Suprapubic skin (tissue), 4 donors: ENCODE data around the gene MCAM. TPM values are rescaled to one million over a fixed set of nuclear protein-coding genes. Genes with fewer than 3 reads are reported as not detected.

ENCODE experiments used
- DNase-seq, 2 donors: peaks; one replicate each; pipeline ENCODE4 v3.0.0-alpha.2; 2019; ENCODE audit warnings: low spot score in 2 of 2
- H3K27ac ChIP-seq: fragments of 200-600 bp; sonication (generic); one replicate; pipeline ENCODE4 v1.5.1; 2019
- H3K27me3 ChIP-seq: fragments of 200-600 bp; sonication (generic); one replicate; pipeline ENCODE4 v1.5.1; 2019
- H3K36me3 ChIP-seq: fragments of 200-600 bp; sonication (generic); one replicate; pipeline ENCODE4 v1.5.1; 2019
- H3K4me1 ChIP-seq: fragments of 200-600 bp; sonication (generic); one replicate; pipeline ENCODE4 v1.5.1; 2019
- H3K4me3 ChIP-seq: fragments of 200-600 bp; sonication (generic); one replicate; pipeline ENCODE4 v1.5.1; 2019; ENCODE audit warnings: mild to moderate bottlenecking
- H3K9me3 ChIP-seq: fragments of 200-600 bp; sonication (generic); one replicate; pipeline ENCODE4 v1.5.1; 2019
- EP300 ChIP-seq: sonication (generic); formaldehyde crosslinking; IDR thresholded peaks from one replicate; pipeline ENCODE4 v1.6.1; 2017; ENCODE audit warnings: antibody characterized with exemption
- POLR2A ChIP-seq, 2 donors: fragments of 450-650 bp; IDR thresholded peaks; one replicate each; pipeline ENCODE4 v1.6.1; 2017; ENCODE audit warnings: antibody characterized with exemption in 2 of 2, mild to moderate bottlenecking in 2 of 2, moderate library complexity in 2 of 2
- POLR2AphosphoS5 ChIP-seq, 3 donors: sonication (generic); formaldehyde crosslinking; IDR thresholded peaks; one replicate each; pipeline ENCODE4 v1.6.1; 2017; ENCODE audit warnings: antibody characterized with exemption in 3 of 3
- WGBS: methylation state at CpG from one replicate; pipeline ENCODE4 v1.1.5; 2018; 5-methylcytosine and 5-hydroxymethylcytosine counted together
- total RNA-seq, 4 donors: library from RNA; depleted of rRNA; stranded (reverse); fragments of >200 nt; gene quantifications; one replicate each; pipeline ENCODE4 v1.1.0, GENCODE V29; 2016
- TF ChIP-seq, protein P1 (sequence below), 2 donors: fragments of 200-600 bp in 1 of 2; fragments of 450-650 bp in 1 of 2; sonication (generic) in 1 of 2; IDR thresholded peaks; one replicate each; pipeline ENCODE4 v1.5.1; 2016 to 2019; ENCODE audit warnings: antibody characterized with exemption in 2 of 2, mild to moderate bottlenecking in 1 of 2, moderate library complexity in 1 of 2

Gene MCAM
- total RNA-seq, 4 donors from 2014 or later: 104 to 163 (median 124) TPM

DNA sequence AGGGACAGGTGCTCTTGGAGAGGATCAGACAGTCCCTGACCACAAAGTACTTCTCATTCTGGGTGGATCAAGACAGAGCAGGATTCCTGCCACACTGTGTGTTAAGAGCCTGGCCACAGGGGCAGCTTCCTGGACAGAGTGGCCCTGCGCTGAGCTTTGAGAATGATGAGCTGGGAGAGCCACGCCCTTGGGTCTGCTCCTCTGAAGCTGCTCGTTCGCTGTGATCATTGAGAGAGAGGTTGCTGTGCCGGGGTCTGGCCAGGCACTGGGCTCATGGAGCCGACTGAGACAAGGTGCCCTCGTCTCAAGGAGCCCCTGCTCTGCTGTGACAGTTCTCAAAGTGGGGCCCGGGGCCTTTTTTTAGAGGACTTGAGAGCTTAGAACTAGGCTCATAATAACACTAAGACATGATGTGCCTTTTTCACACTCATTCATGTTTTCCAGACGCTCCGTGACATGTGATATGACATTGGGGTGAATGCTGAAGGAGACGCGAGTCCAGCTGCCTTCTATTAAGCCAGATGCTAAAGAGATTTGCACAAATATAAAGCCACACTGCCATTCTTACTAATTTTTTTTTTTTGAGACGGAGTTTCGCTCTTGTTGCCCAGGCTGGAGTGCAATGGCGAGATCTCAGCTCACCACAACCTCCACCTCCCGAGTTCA lies 31.1 kb upstream of the MCAM start:
- no peak for DNase-seq
- Histone ChIP-seq H3K4me3 (no peak overlapping the region), H3K27ac (peak overlapping the region; percentile 75), H3K4me1 (peaks cover 17% of the 10 kb centered on the region), H3K36me3 (no peaks in the 10 kb centered on the region), H3K9me3 (no peaks in the 10 kb centered on the region), H3K27me3 (no peaks in the 10 kb centered on the region)
- TF ChIP-seq, protein P1, sequence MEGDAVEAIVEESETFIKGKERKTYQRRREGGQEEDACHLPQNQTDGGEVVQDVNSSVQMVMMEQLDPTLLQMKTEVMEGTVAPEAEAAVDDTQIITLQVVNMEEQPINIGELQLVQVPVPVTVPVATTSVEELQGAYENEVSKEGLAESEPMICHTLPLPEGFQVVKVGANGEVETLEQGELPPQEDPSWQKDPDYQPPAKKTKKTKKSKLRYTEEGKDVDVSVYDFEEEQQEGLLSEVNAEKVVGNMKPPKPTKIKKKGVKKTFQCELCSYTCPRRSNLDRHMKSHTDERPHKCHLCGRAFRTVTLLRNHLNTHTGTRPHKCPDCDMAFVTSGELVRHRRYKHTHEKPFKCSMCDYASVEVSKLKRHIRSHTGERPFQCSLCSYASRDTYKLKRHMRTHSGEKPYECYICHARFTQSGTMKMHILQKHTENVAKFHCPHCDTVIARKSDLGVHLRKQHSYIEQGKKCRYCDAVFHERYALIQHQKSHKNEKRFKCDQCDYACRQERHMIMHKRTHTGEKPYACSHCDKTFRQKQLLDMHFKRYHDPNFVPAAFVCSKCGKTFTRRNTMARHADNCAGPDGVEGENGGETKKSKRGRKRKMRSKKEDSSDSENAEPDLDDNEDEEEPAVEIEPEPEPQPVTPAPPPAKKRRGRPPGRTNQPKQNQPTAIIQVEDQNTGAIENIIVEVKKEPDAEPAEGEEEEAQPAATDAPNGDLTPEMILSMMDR (IDR thresholded peaks at IDR 0.05): no peak
- no peak for TF ChIP-seq POLR2A (IDR thresholded peaks at IDR 0.05)
- no peak for TF ChIP-seq POLR2AphosphoS5 (IDR thresholded peaks at IDR 0.05)
- 67% methylated on average over 14 of the region's 16 CpGs for WGBS

- Histone ChIP-seq H3K27me3 (no peaks in the 10 kb centered on the region), H3K27ac (peak overlapping the region; percentile 75), H3K4me1 (peaks cover 12% of the 10 kb centered on the region), H3K9me3 (no peaks in the 10 kb centered on the region), H3K36me3 (no peaks in the 10 kb centered on the region), H3K4me3 (no peak overlapping the region)
- TF ChIP-seq POLR2AphosphoS5 (IDR thresholded peaks at IDR 0.05) (peak in 1 of 3 donors; percentile 21), POLR2A (IDR thresholded peaks at IDR 0.05) (no peak)
- 78% methylated on average over 2 of the region's 2 CpGs for WGBS
- DNase-seq: no peak
Observed at GRCh38 chr11:119347242-119347641, 30.3 kb upstream of the MCAM start.

- H3K27me3 ChIP-seq: no peaks in the 10 kb centered on the region
- no peak for DNase-seq
- H3K27ac ChIP-seq: peak within 1 kb of the TSS; percentile 75
- no peaks in the 10 kb centered on the region for H3K9me3 ChIP-seq
- no peaks in the 10 kb centered on the region for H3K36me3 ChIP-seq
- WGBS: 55% methylated on average over 6 of the region's 6 CpGs
- H3K4me3 ChIP-seq: no peak within 1 kb of the TSS
- TF ChIP-seq, protein P1 (IDR thresholded peaks at IDR 0.05): no peak
- TF ChIP-seq POLR2A (IDR thresholded peaks at IDR 0.05): no peak
- TF ChIP-seq EP300: no peak
- TF ChIP-seq POLR2AphosphoS5 (IDR thresholded peaks at IDR 0.05): no peak
- peaks cover 15% of the 10 kb centered on the region for H3K4me1 ChIP-seq
Observed at GRCh38 chr11:119346605-119347004, 29.7 kb upstream of the MCAM start, which contains the start of gene MFRP. Gene MFRP, minus strand, starts transcription at chr11:119346705. Its CDS starts 192 bp downstream, at chr11:119346513.

GRCh38 chr11:119345685-119346084 lies 28.8 kb upstream of the MCAM start:
- no peak overlapping the region for H3K4me3 ChIP-seq
- peaks cover 24% of the 10 kb centered on the region for H3K4me1 ChIP-seq
- no peaks in the 10 kb centered on the region for H3K36me3 ChIP-seq
- H3K9me3 ChIP-seq: no peaks in the 10 kb centered on the region
- no peaks in the 10 kb centered on the region for H3K27me3 ChIP-seq
- H3K27ac ChIP-seq: no peak overlapping the region
- no peak for DNase-seq
- TF ChIP-seq, protein P1 (IDR thresholded peaks at IDR 0.05): no peak
- TF ChIP-seq POLR2AphosphoS5 (IDR thresholded peaks at IDR 0.05) (no peak), POLR2A (IDR thresholded peaks at IDR 0.05) (no peak), EP300 (no peak)
- 89% methylated on average over 11 of the region's 12 CpGs for WGBS

DNA sequence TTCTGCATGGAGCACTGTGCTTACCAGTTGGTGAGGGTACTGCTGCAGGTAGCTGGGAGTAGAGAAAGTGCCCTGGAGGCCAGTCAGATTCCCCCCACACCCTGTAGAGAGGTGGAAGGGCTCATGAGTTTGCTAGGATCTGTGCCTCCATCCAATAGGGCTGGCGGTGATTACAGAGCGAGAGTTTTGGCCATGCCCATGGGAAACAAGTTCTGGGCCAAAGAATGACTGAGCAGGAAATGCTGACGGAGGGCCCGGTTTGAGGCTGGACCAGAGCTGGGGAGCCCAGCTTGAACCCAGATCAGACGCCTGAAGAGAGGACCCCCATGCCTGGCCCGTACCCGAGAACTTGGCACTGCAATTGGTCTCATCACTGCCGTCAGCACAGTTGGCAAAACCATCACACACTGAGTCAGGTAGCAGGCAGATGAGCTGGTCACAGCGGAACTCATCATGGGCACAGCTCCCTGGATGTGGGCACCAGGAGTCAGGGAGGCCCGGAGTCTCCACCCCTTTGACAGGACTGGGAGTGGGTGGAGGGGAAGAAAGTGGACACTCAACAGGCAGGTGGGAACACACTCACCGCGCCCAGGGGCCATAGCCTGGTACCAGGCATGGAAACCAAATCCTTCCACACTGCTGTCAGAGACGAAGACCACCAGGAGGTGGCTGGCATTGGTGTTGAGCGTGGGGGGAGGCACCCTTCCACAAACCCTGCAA lies 27.5 kb upstream of the MCAM start:
- H3K9me3 ChIP-seq: no peaks in the 10 kb centered on the region
- WGBS: 78% methylated on average over 12 of the region's 14 CpGs
- H3K27ac ChIP-seq: no peak overlapping the region
- H3K36me3 ChIP-seq: no peaks in the 10 kb centered on the region
- no peak overlapping the region for H3K4me3 ChIP-seq
- DNase-seq: no peak
- H3K4me1 ChIP-seq: peaks cover 36% of the 10 kb centered on the region
- H3K27me3 ChIP-seq: peaks cover 12% of the 10 kb centered on the region
- TF ChIP-seq POLR2A (IDR thresholded peaks at IDR 0.05) (no peak), POLR2AphosphoS5 (IDR thresholded peaks at IDR 0.05) (no peak), EP300 (no peak)
- TF ChIP-seq, protein P1 (IDR thresholded peaks at IDR 0.05): no peak
